Left ventricle myocardium inferior (tissue), 1 donor: Measurements from ENCODE around the gene REG1B. TPM values are rescaled to one million over a fixed set of nuclear protein-coding genes. Genes with fewer than 3 reads are reported as not detected.
"Not testable (repeated sequence)": the region's sequence is repeated elsewhere in the genome, so short reads cannot be mapped to it uniquely, and the experiment has no call there.

ENCODE experiments used
- DNase-seq: peaks from one replicate; pipeline ENCODE4 v3.0.0-alpha.2; 2020
- H3K27ac ChIP-seq: fragments of 200-600 bp; replicated peaks from 2 replicates; pipeline ENCODE4 v1.8.0; 2021
- H3K27me3 ChIP-seq: fragments of 200-600 bp; 2 replicates; pipeline ENCODE4 v1.8.0; 2021; ENCODE audit warnings: low read depth
- H3K36me3 ChIP-seq: fragments of 200-600 bp; 2 replicates; pipeline ENCODE4 v1.8.0; 2021
- H3K4me1 ChIP-seq: fragments of 200-600 bp; 2 replicates; pipeline ENCODE4 v1.8.0; 2021
- H3K4me3 ChIP-seq: fragments of 200-600 bp; 2 replicates; pipeline ENCODE4 v1.8.0; 2021; ENCODE audit warnings: mild to moderate bottlenecking, moderate library complexity
- H3K9me3 ChIP-seq: fragments of 200-600 bp; replicated peaks from 2 replicates; pipeline ENCODE4 v1.8.0; 2021
- intact Hi-C: fragments of 100-400 bp; cut with micrococcal nuclease; formaldehyde crosslinking; loops from one replicate; pipeline ENCODE4 v1.11.0; 2022
- total RNA-seq: library from RNA; stranded (reverse); fragmentation: NEBNext Ultra II Directional; extraction: Animal tissue kit (Norgen Biotek cat#: 25700); gene quantifications from one replicate; pipeline ENCODE4 v1.2.1, GENCODE V29; 2021
- TF ChIP-seq, protein P1 (sequence below): fragments of 200-600 bp; IDR thresholded peaks from 2 replicates; pipeline ENCODE4 v1.8.0; 2021; ENCODE audit warnings: antibody characterized with exemption, mild to moderate bottlenecking, borderline replicate concordance
- donor health status: DM: no; HTN: yes; CAD: no; lungs with severe emphysema.

Gene REG1B
- total RNA-seq, 1 donor from 2014 or later = not detected

DNA sequence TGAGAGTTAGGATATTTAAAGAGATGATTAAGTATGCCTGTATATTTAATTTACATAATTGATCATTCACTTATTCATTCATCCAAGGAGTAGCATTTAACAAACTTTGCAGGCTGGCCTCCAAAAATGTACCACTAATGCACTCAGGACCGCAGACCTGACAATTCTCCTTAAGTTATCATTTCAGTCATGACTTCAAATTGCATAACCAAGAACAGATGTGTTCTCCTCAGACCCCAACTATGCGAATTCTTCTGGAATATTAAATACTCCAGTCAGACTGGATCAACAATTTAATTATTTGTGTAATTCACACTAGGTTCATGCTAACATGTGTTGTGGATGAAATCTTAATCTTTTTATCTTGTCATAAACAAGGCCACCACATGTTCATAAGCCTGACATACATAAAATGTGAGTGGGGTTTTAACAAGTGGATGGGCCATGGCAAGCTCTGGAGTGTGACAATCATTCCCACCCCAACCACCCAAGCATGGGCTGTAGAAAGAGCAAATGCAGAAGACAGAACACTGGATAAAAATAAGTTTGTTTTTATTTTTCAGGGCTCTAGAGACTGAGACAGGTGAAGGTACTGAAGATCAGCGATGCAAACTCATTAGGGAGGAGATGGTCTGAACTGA, 3.2 kb downstream of the REG1B start:
- no peak overlapping the region for H3K27ac ChIP-seq
- H3K9me3 ChIP-seq = no peaks in the 10 kb centered on the region
- no peaks in the 10 kb centered on the region for H3K4me1 ChIP-seq
- no peaks in the 10 kb centered on the region for H3K27me3 ChIP-seq
- TF ChIP-seq, protein P1, sequence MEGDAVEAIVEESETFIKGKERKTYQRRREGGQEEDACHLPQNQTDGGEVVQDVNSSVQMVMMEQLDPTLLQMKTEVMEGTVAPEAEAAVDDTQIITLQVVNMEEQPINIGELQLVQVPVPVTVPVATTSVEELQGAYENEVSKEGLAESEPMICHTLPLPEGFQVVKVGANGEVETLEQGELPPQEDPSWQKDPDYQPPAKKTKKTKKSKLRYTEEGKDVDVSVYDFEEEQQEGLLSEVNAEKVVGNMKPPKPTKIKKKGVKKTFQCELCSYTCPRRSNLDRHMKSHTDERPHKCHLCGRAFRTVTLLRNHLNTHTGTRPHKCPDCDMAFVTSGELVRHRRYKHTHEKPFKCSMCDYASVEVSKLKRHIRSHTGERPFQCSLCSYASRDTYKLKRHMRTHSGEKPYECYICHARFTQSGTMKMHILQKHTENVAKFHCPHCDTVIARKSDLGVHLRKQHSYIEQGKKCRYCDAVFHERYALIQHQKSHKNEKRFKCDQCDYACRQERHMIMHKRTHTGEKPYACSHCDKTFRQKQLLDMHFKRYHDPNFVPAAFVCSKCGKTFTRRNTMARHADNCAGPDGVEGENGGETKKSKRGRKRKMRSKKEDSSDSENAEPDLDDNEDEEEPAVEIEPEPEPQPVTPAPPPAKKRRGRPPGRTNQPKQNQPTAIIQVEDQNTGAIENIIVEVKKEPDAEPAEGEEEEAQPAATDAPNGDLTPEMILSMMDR = no peak
- no peaks in the 10 kb centered on the region for H3K36me3 ChIP-seq
- H3K4me3 ChIP-seq = no peak overlapping the region
- DNase-seq = no peak
- intact Hi-C loops = no loop called here

DNA sequence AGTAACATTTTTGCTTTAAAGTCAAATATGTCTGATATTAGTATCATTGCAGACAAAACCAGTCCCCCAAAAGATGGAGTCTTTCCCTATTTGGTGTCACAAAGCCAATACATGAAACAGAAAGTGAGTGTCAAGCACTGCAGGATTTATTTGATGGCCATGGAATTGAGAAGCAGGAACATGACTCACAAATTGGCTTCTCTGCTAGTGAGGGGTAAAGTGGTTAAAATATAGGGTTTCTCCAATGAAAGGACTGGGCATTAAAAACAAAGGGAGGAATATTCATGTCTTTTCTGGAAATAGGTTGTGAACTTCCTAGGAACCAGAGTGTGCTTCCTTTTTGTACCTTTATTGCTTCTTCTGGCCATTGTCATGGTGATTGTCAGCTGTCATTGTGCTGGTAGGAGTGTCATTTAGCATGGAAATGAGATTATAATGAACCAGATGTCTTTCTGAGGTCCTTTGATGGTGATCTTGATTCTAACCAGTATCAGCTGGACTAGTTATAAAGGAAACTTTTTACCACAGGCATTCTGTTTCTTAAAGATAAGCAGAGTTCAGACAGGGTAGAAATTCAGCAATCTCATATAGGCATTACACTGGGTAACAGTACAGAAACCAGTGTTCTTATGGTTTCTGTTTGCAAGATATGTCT, 4.1 kb downstream of the REG1B start:
- Histone ChIP-seq H3K36me3 (no peaks in the 10 kb centered on the region), H3K27ac (no peak overlapping the region), H3K9me3 (peaks cover 1% of the 10 kb centered on the region), H3K27me3 (no peaks in the 10 kb centered on the region), H3K4me1 (no peaks in the 10 kb centered on the region), H3K4me3 (no peak overlapping the region)
- no peak for DNase-seq
- TF ChIP-seq, protein P1 = no peak
- intact Hi-C loops = no loop called here

DNA sequence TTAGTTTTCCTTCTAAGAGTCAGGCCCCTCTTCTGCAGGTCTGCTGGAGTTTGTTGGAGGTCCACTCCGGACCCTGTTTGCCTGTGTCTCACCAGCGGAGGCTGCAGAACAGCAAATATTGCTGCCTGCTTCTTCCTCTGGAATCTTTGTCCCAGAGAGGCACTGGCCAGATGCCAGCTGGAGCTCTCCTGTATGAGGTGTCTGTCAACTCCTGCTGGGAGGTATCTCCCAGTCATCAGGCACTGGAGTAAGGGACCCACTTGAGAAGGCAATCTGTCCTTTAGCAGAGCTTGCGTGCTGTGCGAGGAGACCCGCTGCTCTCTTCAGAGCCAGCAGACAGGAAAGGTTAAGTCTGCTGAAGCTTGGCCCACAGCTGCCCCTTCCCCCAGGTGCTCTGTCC, 4.8 kb downstream of the REG1B start:
- no peak for DNase-seq
- Histone ChIP-seq H3K27me3 (no peaks in the 10 kb centered on the region), H3K36me3 (no peaks in the 10 kb centered on the region), H3K27ac (no peak overlapping the region), H3K9me3 (peaks cover 8% of the 10 kb centered on the region), H3K4me3 (no peak overlapping the region), H3K4me1 (no peaks in the 10 kb centered on the region)
- intact Hi-C loops = no loop called here
- TF ChIP-seq, protein P1 = no peak

DNA sequence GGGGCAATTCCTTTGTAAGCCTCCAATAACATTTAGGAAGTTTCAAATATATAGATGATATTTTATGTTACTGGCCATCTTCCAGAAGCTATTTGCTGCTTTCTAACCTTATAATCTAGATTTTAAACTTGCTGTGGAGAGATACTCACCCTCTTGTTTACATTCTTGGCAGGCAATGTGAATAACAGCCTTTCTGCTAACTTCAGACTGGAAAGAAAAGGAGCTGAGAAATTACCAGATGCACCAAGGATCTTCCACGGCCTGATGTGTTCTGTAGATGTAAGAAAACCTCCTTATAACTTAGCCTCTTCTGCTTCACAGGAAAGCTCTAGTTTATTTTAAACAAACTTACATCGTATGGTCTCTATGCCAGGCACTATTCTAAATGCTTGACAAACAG, 16.7 kb downstream of the REG1B start:
- intact Hi-C loops = no loop called here
- TF ChIP-seq, protein P1 = no peak
- no peaks in the 10 kb centered on the region for H3K4me1 ChIP-seq

DNA sequence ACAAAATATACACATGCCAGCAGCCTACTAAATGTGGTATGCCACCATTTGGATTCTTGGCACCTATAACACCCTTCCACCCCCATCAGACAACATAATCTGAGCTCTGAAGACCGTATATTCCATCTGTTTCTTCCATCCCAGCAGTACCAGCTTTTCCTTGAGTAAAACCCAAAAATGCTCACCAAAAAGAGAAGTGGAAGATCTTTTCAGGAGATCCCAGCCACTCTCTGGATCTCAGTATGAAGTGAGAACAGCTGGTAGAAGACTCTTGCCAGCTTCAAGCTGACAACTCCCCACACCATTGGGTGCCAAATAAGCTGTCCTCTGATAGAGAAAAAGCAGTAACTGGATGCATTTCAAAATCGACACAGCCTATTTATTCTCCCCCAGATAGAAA, 22.6 kb downstream of the REG1B start:
- TF ChIP-seq, protein P1 = no peak
- no peaks in the 10 kb centered on the region for H3K4me1 ChIP-seq
- intact Hi-C loops = no loop called here
- DNase-seq = no peak
- H3K9me3 ChIP-seq = peaks cover 1% of the 10 kb centered on the region
- no peak overlapping the region for H3K4me3 ChIP-seq
- H3K27me3 ChIP-seq = no peaks in the 10 kb centered on the region
- no peaks in the 10 kb centered on the region for H3K36me3 ChIP-seq
- H3K27ac ChIP-seq = no peak overlapping the region

More for the DNA sequence above, 16.7 kb downstream of the REG1B start:
- DNase-seq = no peak
- Histone ChIP-seq H3K9me3 (peaks cover 4% of the 10 kb centered on the region), H3K36me3 (no peaks in the 10 kb centered on the region), H3K4me3 (no peak overlapping the region), H3K27ac (no peak overlapping the region), H3K27me3 (no peaks in the 10 kb centered on the region)

DNA sequence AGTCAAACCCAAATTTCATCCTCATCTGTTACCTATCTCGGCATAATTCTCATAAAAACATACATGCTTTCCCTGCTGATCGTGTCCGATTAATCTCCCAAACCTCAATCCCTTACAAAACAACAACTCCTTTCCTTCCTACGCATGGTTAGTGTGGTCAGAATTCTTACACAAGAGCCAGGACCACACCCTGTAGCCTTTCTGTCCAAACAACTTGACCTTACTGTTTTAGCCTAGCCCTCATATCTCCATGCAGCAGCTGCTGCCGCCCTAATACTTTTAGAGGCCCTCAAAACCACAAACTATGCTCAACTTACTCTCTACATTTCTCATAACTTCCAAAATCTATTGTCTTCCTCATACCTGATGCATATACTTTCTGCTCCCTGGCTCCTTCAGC, 33.0 kb downstream of the REG1B start:
- H3K4me1 ChIP-seq, H3K9me3 ChIP-seq, H3K4me3 ChIP-seq, H3K27me3 ChIP-seq, DNase-seq, intact Hi-C loops, H3K27ac ChIP-seq, H3K36me3 ChIP-seq: not testable (repeated sequence)

DNA sequence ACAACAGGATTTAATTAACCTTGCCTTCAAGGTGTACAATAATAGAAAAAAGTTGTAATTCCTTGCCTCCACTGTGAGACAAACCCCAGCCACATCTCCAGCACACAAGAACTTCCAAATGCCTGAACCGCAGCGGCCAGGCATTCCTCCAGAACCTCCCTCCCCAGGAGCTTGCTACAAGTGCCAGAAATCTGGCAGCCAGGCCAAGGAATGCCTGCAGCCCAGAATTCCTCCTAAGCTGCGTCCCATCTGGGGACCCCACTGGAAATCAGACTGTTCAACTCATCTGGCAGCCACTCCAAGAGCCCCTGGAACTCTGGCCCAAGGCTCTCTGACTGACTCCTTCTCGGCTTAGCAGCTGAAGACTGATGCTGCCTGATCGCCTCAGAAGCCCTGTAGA, 34.3 kb downstream of the REG1B start:
- H3K27ac ChIP-seq, intact Hi-C loops: not testable (repeated sequence)

More for the DNA sequence above, 34.3 kb downstream of the REG1B start:
- H3K36me3 ChIP-seq, H3K4me1 ChIP-seq, H3K27me3 ChIP-seq, H3K9me3 ChIP-seq, H3K4me3 ChIP-seq: not testable (repeated sequence)
- peak; percentile 18 for DNase-seq
